GM19438 (cell line): ENCODE measurements around the gene CHRM5.

ENCODE experiments used
- ATAC-seq: cut with Tn5 transposase; IDR thresholded peaks from one replicate; pipeline ENCODE4 v1.9.1; 2021; ENCODE audit warnings: low read depth; ENCODE audit not compliant: unreplicated experiment

The CHRM5 gene, protein sequence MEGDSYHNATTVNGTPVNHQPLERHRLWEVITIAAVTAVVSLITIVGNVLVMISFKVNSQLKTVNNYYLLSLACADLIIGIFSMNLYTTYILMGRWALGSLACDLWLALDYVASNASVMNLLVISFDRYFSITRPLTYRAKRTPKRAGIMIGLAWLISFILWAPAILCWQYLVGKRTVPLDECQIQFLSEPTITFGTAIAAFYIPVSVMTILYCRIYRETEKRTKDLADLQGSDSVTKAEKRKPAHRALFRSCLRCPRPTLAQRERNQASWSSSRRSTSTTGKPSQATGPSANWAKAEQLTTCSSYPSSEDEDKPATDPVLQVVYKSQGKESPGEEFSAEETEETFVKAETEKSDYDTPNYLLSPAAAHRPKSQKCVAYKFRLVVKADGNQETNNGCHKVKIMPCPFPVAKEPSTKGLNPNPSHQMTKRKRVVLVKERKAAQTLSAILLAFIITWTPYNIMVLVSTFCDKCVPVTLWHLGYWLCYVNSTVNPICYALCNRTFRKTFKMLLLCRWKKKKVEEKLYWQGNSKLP

DNA sequence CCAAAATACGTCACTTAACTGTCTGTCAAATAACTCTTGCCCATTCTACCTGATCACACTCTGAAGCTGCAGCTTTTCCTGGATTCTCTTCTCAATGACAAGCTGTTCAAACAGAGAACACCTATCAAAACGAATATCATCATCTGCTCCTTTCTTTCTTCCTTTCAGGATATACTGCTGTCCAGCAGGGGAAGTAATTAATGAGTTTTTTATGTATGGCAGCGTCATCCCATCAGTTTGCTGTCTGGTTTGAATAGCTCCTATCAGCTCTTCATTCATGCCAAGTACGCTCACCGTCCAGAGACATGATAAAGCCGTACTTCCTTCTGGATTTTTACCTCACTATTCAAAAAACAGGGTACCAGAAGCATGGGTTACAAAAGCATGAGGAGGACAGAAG is at the start of gene CHRM5:
TSS of gene CHRM5 (plus strand) at position 274 of the 400 bp plus-strand sequence. CDS start 94,221 bp downstream, outside the sequence.
- no peak for ATAC-seq

DNA sequence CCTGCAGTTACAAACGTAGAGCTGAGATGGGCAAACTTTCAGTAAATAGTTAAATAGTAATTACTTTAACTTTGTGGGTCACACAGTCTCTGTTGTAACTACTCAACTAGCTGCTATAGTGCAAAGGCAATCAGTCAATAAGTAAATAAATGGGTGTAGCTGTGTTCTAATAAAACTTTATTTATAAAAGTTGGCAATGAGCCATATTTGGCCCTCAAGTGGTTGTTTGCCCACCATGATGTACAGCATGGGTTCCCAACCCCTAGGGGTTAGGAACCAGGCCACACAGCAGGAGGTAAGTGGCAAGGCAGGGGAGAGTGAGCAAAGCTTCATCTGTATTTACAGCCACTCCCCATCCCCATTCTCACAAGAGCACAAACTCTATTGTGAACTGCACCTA is 44.9 kb upstream of the CHRM5 start:
- ATAC-seq: no peak

DNA sequence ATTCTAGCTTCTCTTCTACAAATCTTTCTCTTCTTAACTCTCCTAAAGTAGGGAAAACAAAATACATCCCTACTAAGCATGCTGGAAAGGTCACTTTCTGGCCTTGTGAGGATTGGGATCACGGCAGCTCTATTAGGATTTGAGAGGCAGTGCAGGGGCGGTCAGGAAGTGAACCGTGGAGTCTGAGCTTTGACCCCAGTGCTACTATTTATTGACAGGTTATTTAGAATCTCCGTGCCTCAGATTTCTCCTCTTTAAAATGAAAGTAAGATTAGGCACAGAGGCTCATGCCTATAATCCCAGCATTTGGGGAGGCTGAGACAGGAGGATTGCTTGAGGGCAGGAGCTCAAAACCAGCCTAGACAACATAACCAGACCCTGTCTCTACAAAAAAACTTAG is 42.0 kb upstream of the CHRM5 start:
- ATAC-seq: no peak

DNA sequence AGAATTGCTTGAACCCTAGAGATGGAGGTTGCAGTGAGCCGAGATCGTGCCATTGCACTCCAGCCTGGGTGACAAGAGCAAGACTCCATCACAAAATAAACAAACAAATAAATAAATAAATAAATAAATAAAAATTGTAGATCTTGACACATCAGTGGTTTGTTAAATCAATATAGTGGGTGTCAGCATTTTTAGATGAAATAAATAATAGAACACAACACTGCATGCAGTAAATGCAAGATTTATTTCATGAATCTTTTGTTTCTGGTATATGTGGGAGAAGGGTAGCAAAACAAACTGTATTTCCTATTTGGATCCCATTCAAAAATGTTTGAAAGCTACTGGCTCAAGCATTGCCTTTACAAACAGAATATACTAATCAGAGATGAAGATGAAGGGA is 35.6 kb upstream of the CHRM5 start:
- ATAC-seq: no peak

DNA sequence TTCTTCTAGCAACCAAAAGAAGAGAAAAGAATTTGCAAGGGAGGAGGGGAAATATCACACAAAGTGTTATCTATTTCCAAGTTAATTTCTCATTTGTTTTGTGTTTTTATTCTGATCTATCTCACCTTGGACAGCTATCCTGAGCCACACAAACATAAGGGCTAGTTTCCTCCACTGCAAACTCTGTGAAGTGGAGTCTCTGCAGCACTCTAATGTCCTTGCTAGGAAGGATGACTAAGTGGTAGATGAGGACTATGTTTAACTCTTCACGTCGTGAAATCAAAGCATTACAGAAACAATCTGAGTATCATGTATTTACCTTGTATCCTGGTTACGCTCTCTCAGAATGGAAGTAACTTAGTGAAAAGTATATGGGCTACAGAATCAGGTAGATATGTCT is 33.9 kb upstream of the CHRM5 start:
- no peak for ATAC-seq

DNA sequence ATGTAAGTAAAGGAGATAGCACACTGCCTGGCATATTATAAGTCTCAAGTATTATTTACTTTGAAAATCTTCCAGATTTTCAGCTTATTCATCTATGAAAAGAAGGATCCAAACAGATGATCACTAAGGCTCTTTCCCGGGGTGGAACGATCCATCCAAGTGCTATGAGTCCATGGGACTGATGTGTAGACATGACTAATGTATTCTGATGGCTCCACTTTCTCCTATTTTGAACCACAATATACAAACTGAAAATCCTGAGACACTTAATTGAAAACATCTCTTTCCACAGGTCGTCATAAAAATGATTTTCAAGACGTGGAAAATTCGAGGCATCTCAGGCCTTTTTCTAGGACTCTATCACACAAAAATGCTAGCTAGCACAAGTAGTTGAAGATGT is 33.4 kb upstream of the CHRM5 start:
- ATAC-seq: no peak

DNA sequence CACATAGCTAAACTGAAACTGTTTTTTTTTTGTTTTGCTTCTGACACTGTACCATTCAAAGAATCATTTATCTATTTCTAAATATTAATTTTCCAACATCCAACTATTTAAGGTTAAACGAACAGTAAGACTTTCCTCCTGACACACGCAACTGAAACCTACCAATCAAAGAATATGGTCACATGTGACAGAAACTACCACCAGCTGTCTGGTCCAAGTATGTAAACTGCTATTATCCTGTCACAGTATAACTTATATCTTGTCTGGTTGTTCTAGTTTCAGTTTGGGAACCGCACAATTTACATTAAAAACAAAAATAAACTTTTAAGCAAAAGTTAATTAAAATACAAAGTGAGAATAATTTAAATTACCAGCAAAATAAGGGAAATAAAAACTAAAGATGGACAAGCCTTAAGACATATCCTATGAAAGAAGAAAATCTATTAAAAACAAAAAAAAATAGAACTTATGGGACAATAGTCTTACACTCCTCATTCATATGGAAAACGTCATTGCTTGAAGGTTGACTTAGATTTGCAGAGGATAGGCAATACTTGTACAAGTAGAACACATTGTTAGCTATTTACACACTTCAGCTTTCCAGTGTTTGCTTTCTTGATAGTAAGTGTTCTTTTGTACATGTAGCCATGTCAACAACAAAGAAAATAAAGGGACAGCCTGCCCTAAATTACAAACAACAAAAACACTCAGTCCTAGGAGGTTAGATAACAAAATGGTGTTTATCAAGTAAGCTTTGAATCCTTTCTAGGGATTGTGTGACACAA is 26.8 kb upstream of the CHRM5 start:
- ATAC-seq: no peak

DNA sequence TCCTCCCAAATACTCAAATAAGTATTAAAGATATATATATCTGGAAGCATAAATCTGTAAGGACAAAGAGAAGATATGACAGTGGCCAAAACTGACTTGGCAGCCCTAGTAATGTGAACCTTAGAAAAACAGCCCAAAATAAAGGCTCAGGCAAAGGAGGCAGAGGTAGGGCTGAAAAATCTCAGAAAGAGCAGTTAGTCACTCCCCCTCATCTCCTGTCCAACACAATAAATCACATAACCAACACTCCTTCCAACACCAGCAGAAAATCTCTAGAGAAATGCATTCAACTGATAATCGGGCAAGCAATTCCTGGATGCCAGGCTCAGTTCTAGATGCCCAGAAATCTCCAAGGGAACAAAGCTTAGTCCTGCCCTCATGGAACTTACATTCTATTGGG is 22.1 kb upstream of the CHRM5 start:
- ATAC-seq: no peak

DNA sequence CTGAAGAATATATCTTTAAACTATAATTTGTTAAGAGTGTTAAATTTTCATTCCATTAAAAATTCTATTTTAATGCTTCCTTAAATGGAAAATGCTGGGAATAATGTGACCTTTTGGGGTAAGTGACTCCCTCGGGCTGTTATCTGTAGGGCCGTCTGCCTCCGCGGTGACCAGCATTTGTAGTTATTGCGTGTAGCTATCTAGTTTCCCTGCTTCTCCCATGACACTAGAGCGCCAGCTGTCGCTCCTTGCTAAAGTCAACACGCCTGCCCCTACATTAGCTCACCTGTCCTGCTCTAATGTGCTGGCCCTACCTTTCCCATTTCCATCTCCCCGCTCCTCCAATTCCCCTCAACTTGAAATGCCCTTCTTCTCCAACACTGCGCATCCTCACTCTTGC is 12.4 kb upstream of the CHRM5 start:
- no peak for ATAC-seq

DNA sequence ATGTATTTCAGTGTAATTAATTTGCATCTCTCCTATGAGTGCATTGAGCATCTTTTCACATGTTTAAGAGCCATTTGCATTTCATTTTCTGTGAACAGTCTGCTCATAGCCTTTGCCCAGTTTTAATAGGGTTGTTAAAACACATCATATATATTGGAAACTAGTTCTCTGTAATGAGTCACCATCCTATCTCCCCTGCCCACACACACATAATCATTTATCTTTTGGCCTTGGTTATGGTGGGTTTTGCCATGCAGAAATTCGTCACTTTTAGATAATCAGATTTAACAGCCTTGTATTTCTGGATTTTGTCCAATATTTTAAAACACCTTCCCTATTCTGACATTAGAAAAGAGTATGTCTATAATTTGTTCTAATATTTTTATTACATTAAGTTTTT is 11.9 kb upstream of the CHRM5 start:
- no peak for ATAC-seq

DNA sequence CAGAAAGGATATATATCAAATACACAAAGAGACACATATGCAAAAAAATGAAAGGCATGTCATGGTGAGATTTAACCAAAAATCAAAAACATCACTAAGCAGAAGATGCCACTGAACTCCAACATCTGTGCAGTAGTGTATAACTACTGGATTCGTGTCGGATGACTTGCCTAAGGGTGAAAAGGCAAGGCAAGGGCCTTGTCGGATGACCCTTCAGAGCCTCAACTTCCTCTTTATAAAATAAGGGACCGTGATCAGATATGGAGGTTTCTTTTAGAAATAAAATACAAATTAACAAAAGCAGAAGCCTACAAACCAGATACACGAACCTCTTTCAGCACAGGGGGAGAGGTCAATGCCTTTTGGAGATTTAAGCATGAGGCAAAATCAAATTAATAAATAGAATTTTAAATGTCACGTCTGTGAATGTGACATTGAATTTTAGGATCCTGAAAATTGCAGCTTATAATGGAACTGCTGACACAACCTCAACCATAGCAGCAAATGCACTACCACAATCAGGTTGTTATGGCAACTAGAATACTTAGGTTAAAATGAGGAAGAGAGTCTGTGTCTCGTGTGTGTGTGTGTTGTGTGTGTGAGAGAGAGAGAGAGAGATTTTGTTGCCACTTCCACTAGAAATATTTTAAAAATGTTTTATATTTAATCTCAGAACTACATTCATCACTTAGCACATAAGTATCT is 8.3 kb upstream of the CHRM5 start:
- ATAC-seq: no peak

DNA sequence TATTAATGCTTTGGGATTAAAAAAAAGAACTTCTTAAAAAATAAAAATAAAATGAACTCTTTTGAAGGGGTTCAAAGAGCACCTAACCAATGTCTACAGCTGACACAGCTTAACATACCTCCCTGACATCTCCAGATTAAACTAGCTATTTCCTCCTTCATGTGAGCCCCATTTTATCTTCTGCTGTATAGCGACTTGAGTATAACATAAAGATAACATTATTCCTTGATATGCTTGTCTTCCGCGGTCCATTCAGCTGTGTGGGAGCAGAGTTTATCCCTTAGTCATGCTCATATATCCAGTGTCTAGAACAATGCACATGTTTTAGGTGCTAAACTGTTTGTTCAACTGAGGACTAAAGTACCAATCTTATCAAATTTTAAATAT is 7.8 kb upstream of the CHRM5 start:
- ATAC-seq: no peak

DNA sequence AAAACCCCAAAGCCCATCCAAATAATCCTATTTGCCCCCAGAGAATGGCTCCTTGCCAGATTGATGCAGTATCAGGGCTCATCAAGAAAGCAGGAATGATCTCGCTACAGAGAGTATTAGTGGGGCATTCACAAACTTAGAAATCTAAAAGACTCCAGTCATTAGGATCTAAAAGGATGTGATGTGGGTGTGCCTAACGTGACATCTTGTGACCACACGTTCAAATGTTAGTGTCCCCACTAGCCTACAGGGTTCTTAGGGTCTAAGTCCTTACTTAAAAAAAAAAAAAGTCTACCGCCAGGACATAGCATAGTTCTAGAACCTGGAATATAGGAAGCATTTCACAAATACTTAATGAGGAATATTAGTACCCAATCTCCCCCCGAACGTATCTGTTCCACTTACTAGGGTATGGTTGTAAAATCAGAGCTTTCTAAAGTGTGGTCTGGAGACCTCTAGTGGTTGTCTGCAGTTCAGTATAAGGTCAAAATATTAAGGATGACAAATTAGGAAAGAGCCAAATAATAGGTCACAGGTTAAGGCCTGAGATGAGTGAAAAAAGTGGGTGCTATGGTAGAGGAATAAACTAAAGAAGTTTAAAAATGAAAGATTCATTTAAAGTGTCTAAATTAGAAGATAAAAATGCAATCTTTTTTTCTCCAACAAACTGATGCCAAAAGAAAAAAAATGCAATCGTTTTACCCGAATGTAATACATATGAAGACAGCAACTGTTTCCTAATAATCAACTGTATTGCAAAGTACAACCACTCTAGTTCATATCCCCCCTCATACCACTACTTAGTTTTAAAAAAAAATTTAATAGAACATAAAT is 4.2 kb upstream of the CHRM5 start:
- ATAC-seq: no peak

DNA sequence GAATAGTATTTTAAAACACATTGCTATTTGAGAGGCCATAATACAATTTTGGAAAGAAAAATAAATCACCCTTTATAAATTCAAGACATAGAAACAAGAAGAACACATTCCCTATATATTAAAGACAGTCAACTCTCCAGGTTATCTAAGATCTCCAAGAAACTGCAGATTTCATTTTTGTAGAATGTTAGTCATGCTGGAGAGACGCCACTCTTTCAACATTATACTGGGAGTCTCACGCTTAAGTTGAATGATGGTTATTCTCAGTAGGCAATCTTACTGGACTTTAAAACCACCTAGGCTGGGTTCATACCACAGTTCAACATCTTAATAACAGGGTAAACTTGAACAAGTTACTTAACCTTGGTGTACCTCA is 3.6 kb upstream of the CHRM5 start:
- ATAC-seq: no peak

DNA sequence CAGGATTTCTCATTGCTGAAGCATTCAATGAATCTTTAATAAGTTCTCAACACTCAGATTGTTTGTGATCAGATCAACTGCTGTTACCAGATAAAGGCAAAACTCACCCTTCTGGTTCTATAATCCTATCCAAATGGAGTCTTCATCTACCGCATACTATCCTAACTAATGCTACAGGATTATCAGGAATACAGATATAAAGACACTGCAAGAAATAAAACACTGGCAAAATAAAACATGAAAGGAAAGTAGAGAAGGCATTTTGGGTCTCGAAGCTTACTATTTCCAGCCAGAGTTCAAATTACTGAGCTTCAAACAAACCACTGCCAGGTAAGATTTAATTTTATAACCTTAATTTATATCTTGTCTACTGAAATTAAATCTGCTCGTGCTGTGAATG is 524 bp downstream of the CHRM5 start:
- no peak for ATAC-seq

DNA sequence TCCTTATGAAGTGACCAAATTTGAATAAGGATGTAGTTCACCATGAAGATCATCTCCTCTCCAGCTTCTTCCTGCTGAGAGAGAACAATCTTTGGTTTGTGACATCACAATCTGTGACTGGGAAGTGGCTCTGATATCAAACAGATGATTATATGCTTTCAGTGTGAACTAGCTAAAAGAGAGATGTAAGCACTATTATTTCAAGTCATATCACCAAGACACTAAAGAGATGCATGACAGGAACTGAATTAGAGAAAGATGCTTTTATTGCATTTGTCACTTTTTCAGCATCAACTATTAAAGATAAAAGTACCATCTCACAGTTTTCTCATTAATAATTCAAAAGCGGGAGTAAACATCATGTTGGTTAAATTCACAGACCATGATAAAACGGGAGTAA is 3.5 kb downstream of the CHRM5 start:
- ATAC-seq: no peak

DNA sequence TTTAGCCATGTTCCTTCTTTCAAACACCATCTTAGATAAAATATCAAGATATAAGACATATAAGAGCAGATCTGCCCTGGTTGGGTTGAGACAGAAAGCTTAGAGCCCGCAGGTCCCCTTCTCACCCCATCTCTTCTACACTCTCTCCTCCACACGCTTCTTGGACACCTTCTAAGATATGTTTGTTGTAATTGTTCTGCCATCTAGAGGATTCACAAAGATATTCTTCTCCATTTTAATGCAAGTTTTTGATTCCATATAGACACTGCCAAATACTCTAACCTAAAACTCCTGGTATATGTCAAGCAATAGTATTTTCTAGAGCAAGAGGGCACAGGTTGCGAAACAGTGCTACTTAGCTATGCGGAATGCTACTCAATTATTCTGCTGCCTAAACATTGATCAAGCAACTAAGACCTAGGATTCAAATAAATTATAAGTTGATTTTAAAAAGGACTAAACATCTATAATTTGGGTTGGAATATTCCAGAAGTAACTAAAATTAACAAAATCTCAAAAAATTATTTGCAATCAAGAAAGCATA is 6.8 kb downstream of the CHRM5 start:
- no peak for ATAC-seq

DNA sequence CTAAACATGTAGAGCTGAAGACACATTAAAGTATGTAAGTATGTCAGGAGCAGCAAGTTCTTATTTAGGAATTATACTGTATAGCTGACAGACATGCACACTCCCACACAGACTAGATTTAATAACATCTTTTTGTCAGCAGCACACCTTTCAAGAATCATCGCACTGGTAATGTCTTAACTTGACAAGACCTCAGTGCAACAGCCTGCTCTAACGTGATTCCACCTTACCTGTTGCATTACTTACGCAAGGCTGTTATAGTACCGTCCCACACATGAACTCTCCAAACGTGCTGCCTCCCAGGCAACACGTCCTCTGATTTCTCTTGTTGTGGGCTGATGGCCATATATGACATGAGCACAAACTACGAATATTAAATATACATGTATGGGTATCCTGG is 11.9 kb downstream of the CHRM5 start:
- ATAC-seq: no peak

DNA sequence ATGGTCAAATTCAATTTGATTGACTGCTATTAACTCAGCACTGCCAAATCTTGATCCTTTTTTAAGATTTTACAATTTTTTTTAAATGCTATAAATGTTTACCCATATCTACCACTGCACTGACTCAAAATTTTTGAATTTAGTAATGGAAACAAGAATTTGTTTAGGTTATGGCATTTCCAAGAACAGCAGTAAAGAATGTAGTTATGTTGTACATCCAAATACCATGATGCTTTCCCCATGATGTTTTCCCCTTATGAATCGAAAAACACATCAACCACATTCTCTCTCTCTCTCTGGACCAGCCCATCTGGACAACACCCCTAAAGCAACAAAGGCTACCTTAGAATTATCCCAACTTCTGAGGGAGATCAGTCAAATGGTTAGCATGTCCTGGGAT is 14.2 kb downstream of the CHRM5 start:
- ATAC-seq: no peak

DNA sequence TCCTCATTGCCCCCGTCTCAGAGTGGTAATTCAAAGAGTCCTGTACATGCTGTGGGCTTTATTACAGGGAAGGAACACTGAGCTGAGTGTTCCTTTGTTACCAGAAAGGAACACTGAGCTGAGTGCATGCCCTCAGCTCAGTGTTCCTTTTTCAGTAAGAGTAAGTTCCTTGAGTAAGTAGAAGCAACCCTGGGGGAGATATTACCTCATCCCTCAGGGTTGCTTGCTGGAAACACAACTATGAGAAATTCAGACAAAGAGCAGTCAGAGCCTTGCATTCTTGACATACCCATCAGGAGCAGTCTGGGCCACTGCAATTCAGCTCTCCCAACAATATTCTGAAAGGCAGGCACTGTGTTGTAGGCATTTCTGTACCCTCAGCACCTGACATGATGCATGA is 17.0 kb downstream of the CHRM5 start:
- no peak for ATAC-seq
